Immature natural killer cell (primary cell): Measurements from ENCODE around the gene ERCC2. TPM values are rescaled to one million over a fixed set of nuclear protein-coding genes. Genes with fewer than 3 reads are reported as not detected.

ENCODE experiments used
- DNase-seq, 3 donors: peaks; one replicate each; pipeline ENCODE4 v3.0.0; 2022; ENCODE audit warnings: mixed read lengths in 1 of 3
- H3K27ac Mint-ChIP-seq, 6 donors: one replicate each; pipeline ENCODE4 v1.8.0; 2020; ENCODE audit warnings: mixed read lengths in 6 of 6, mild to moderate bottlenecking in 5 of 6, inconsistent platforms in 4 of 6, moderate library complexity in 3 of 6
- H3K27me3 Mint-ChIP-seq, 3 donors: one replicate each; pipeline ENCODE4 v1.8.0; 2020 to 2021; ENCODE audit warnings: low read depth in 3 of 3, mild to moderate bottlenecking in 3 of 3, mixed read lengths in 3 of 3, moderate library complexity in 3 of 3, inconsistent platforms in 1 of 3
- H3K36me3 Mint-ChIP-seq, 3 donors: one replicate each; pipeline ENCODE4 v1.8.0; 2020; ENCODE audit warnings: mixed read lengths in 3 of 3, inconsistent platforms in 2 of 3, mild to moderate bottlenecking in 2 of 3
- H3K4me1 Mint-ChIP-seq, 2 donors: one replicate each; pipeline ENCODE4 v1.8.0; 2020; ENCODE audit warnings: inconsistent platforms in 2 of 2, mild to moderate bottlenecking in 2 of 2, mixed read lengths in 2 of 2, moderate library complexity in 1 of 2
- H3K4me3 Mint-ChIP-seq, 5 donors: one replicate each; pipeline ENCODE4 v1.8.0; 2020; ENCODE audit warnings: mild to moderate bottlenecking in 5 of 5, mixed read lengths in 5 of 5, inconsistent platforms in 3 of 5, moderate library complexity in 3 of 5
- H3K9me3 Mint-ChIP-seq, 6 donors: one replicate each; pipeline ENCODE4 v1.8.0; 2020; ENCODE audit warnings: mild to moderate bottlenecking in 6 of 6, mixed read lengths in 6 of 6, inconsistent platforms in 4 of 6, moderate library complexity in 3 of 6
- polyA plus RNA-seq, 3 donors: library from polyadenylated mRNA; unstranded; fragments of 300-500 nt; fragmentation: Illumina TruSeq; gene quantifications; one replicate each; pipeline ENCODE4 v1.2.3, GENCODE V29; 2021

The ERCC2 gene
- polyA plus RNA-seq, 3 donors from 2014 or later, result 2.4 to 8.7 (median 3.1) TPM

DNA sequence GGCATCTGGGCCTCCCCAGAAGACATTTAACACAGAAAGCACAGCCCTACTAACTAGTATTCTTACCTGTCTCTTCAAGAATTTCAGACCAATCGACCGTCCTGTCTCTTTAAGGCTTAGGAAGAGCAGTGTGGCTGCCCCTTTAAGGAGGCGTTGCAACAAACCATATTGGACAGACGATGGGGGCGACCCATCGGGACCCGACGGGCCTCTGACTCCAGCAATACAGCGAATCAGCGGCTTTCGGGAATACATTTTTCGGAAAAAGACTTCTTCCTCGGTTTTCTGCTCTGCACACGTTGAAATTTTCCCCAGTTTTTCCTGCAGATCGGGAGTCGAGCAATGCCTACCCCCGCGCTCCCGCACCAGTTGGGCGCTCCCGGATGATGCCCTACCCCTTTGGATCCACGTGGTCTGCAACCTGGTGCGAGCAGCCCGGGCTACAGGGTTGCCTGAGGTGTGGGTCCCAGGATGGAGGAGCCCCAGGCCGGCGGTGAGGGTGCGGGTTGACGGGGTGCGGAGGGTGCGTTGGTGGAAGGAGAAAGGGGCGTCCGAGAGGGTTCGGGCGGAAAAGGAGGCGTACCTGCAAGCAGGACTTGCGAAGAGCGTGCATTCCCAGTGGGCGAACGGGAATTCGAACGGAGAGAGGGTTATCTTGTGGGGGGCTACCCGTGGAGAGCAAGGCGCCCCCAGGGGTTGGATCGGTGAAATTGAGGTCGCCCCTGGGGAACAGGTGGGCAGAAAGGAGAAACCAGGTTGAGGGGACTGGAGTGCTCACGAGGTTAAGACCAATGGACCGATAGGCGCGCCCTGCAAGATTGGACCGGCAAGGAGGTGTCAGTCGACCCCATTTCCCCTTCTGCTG, 36.1 kb upstream of the ERCC2 start, which contains the start of gene POLR1G:
TSS of gene POLR1G (plus strand) at position 419 of the 865 bp plus-strand sequence. CDS start at position 472, 53 bp downstream.
- H3K27ac Mint-ChIP-seq, result peak within 1 kb of the TSS; percentile 84 to 99 (median 93)
- peaks cover 0 to 3% (median 0%) of the 10 kb centered on the region in 3 donors for H3K36me3 Mint-ChIP-seq
- no peaks in the 10 kb centered on the region for H3K9me3 Mint-ChIP-seq
- DNase-seq, result peak; percentile 80 to 81 (median 81)
- H3K4me1 Mint-ChIP-seq, result peaks cover 36 to 40% of the 10 kb centered on the region in 2 donors
- H3K27me3 Mint-ChIP-seq, result peaks cover 7 to 25% (median 23%) of the 10 kb centered on the region in 3 donors
- peak within 1 kb of the TSS; percentile 95 to 98 (median 96) for H3K4me3 Mint-ChIP-seq

GRCh38 chr19:45405435-45406225, 35.3 kb upstream of the ERCC2 start:
- Mint-ChIP-seq H3K27me3 (peaks cover 7 to 25% (median 23%) of the 10 kb centered on the region in 3 donors), H3K36me3 (peaks cover 0 to 3% (median 0%) of the 10 kb centered on the region in 3 donors), H3K27ac (peak overlapping the region; percentile 84 to 99 (median 93)), H3K9me3 (no peaks in the 10 kb centered on the region), H3K4me3 (peak overlapping the region; percentile 95 to 98 (median 96)), H3K4me1 (peaks cover 36 to 40% of the 10 kb centered on the region in 2 donors)
- DNase-seq, result peak; percentile 76 to 84 (median 78)

GRCh38 chr19:45404557-45405434, 34.4 kb upstream of the ERCC2 start, which contains the start of gene PPP1R13L:
TSS of gene PPP1R13L (minus strand) at chr19:45405069. CDS start at chr19:45398318, 6,751 bp downstream.
- DNase-seq, result no peak
- Mint-ChIP-seq H3K4me1 (peaks cover 36 to 40% of the 10 kb centered on the region in 2 donors), H3K9me3 (no peaks in the 10 kb centered on the region), H3K4me3 (peak within 1 kb of the TSS; percentile 95 to 98 (median 96)), H3K27me3 (peaks cover 7 to 25% (median 23%) of the 10 kb centered on the region in 3 donors), H3K36me3 (peaks cover 0 to 3% (median 0%) of the 10 kb centered on the region in 3 donors), H3K27ac (peak within 1 kb of the TSS; percentile 84 to 99 (median 93))

- peaks cover 36 to 40% of the 10 kb centered on the region in 2 donors for H3K4me1 Mint-ChIP-seq
- peak overlapping the region in 3 of 6 donors; percentile 22 to 55 (median 48) for H3K27ac Mint-ChIP-seq
- peaks cover 0 to under 1% (median 0%) of the 10 kb centered on the region in 3 donors for H3K36me3 Mint-ChIP-seq
Measured at GRCh38 chr19:45403781-45404556, 33.6 kb upstream of the ERCC2 start.

GRCh38 chr19:45403272-45403671, 32.9 kb upstream of the ERCC2 start:
- DNase-seq, result no peak
- peaks cover 0 to 1% (median 0%) of the 10 kb centered on the region in 6 donors for H3K9me3 Mint-ChIP-seq
- peak overlapping the region in 1 of 5 donors; percentile 96 for H3K4me3 Mint-ChIP-seq
- peaks cover 42 to 47% of the 10 kb centered on the region in 2 donors for H3K4me1 Mint-ChIP-seq
- H3K27me3 Mint-ChIP-seq, result peaks cover 11 to 28% (median 25%) of the 10 kb centered on the region in 3 donors
- peak overlapping the region in 1 of 6 donors; percentile 22 for H3K27ac Mint-ChIP-seq
- no peaks in the 10 kb centered on the region for H3K36me3 Mint-ChIP-seq

More at GRCh38 chr19:45403781-45404556, 33.6 kb upstream of the ERCC2 start:
- H3K27me3 Mint-ChIP-seq, result peaks cover 8 to 25% (median 23%) of the 10 kb centered on the region in 3 donors
- DNase-seq, result peak; percentile 49 to 54 (median 50)
- no peaks in the 10 kb centered on the region for H3K9me3 Mint-ChIP-seq
- H3K4me3 Mint-ChIP-seq, result peak overlapping the region; percentile 69 to 98 (median 96)

- H3K9me3 Mint-ChIP-seq, result peaks cover 0 to 1% (median 0%) of the 10 kb centered on the region in 6 donors
- peaks cover 42 to 49% of the 10 kb centered on the region in 2 donors for H3K4me1 Mint-ChIP-seq
- H3K27me3 Mint-ChIP-seq, result peaks cover 14 to 32% (median 25%) of the 10 kb centered on the region in 3 donors
- H3K36me3 Mint-ChIP-seq, result no peaks in the 10 kb centered on the region
- DNase-seq, result no peak
- H3K4me3 Mint-ChIP-seq, result no peak overlapping the region
- no peak overlapping the region for H3K27ac Mint-ChIP-seq
Measured at GRCh38 chr19:45402298-45403061, 32.1 kb upstream of the ERCC2 start.

DNA sequence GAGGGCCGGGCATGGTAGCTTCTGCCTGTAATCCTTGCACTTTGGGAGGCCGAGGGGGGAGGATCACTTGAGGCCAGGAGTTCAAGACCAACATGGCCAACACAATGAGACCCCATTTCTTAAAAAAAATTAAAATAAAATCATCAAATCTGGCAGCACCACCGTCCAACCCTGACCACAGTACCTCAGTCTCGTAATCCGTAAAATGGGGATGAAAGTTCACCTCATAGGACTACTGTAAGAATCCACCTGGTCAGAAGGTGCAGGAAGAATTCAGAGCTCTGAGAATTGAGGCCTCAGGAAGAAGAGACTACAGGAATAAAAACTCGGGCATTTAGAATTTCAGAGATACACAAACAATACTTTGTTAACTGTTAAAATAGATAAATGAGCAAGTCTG, 31.4 kb upstream of the ERCC2 start:
- Mint-ChIP-seq H3K36me3 (no peaks in the 10 kb centered on the region), H3K4me1 (peaks cover 38 to 44% of the 10 kb centered on the region in 2 donors), H3K9me3 (peaks cover 0 to 1% (median 0%) of the 10 kb centered on the region in 6 donors), H3K27ac (peak overlapping the region in 1 of 6 donors; percentile 35), H3K4me3 (no peak overlapping the region), H3K27me3 (peaks cover 17 to 32% (median 29%) of the 10 kb centered on the region in 3 donors)
- no peak for DNase-seq

DNA sequence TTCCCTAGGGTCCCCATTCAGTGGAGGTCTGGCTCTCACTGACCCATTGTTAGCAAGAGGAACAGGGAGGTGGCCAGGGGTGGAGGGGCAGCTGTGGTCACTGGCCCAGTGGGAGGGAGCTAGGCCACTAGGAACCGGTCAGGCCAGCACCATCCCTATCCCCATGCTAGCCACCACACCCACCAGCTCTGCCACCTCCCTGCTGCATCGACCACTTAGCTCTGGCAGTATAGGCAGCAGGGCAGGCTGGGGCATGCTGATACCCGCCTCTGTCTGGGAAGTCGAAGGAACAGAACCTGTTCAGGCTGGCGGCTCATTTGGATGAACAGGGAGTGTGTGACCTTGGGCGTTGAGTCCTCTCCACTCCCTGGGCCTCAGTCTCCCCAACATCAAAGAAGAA, 29.8 kb upstream of the ERCC2 start:
- Mint-ChIP-seq H3K36me3 (no peaks in the 10 kb centered on the region), H3K4me1 (peaks cover 23 to 29% of the 10 kb centered on the region in 2 donors), H3K4me3 (no peak overlapping the region), H3K27ac (no peak overlapping the region), H3K27me3 (peaks cover 13 to 25% (median 17%) of the 10 kb centered on the region in 3 donors), H3K9me3 (peaks cover 0 to 1% (median 0%) of the 10 kb centered on the region in 6 donors)
- no peak for DNase-seq

DNA sequence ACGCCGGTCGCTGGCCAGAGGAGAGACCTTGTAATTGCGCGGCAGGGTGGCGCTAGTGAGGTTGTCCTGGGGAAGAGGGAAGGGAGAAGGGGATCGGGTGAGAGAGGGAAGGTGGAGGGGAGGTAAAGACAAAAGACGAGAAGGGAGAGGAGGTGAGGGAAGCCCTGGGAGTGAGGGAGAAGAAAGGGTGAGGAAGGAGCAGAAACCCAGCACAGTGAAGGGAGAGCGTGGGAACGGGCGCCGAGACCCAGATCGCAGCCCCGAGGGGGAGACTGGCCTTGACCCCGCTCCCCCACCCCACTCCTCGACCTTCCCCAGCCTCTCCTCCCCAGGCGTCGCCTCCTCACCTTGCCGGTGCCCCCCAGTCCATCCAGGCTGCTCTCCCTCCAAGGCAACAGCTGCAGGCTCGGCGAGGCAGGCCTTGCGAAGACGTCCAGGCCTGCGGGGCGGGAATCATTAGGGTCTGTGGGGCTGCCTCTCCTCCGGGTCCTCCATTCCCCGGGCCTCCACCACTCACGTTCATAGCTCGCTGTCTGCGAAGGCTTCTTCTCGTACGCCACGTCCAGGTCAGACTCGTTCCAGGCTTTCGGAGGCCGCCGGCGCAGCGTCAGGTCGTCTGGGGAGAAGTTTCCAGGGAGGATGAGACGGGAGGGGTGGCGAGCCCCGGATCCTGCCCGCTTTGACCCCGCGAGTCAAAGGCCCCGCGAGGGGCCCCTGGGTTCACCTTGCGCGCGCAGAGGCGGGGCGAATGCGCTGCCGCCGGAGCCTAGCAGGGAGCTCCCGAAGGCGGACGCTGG, 25.6 kb upstream of the ERCC2 start:
- Mint-ChIP-seq H3K36me3 (no peaks in the 10 kb centered on the region), H3K9me3 (peaks cover 0 to 1% (median 0%) of the 10 kb centered on the region in 6 donors), H3K4me3 (no peak overlapping the region), H3K27me3 (peaks cover 9 to 12% (median 10%) of the 10 kb centered on the region in 3 donors), H3K4me1 (peaks cover 5 to 8% of the 10 kb centered on the region in 2 donors), H3K27ac (no peak overlapping the region)
- DNase-seq, result no peak

- H3K9me3 Mint-ChIP-seq, result no peaks in the 10 kb centered on the region
- H3K4me3 Mint-ChIP-seq, result no peak overlapping the region
- H3K36me3 Mint-ChIP-seq, result no peaks in the 10 kb centered on the region
- H3K27ac Mint-ChIP-seq, result no peak overlapping the region
- peaks cover 3 to 19% (median 9%) of the 10 kb centered on the region in 3 donors for H3K27me3 Mint-ChIP-seq
- DNase-seq, result no peak
- H3K4me1 Mint-ChIP-seq, result no peaks in the 10 kb centered on the region
Measured at GRCh38 chr19:45391871-45392665, 21.7 kb upstream of the ERCC2 start.
